Measurements from ENCODE around the gene TBC1D20. TPM values are rescaled to one million over a fixed set of nuclear protein-coding genes. Genes with fewer than 3 reads are reported as not detected.

Gene TBC1D20
- total and polyA plus RNA-seq, 2 experiments from 2014 or later, result 31.0 to 51.4 TPM

Small RNAs within 50 kb of the gene (small RNA-seq; reads per million reads assigned to genes)
- not detected for gene RF00019 (ENCODE audit: low read depth, low replicate concordance)

Other genes starting within 250 kb of the TBC1D20 start
- gene DEFB129, start 235.3 kb downstream of the TBC1D20 start, total RNA-seq (2014; rRNA removed; shearing (Covaris generic)), result not detected in 2 replicates
- not detected in 2 replicates for gene DEFB129, start 235.3 kb downstream of the TBC1D20 start, polyA plus RNA-seq (2016; fragmentation: Nextera tagmentation; extraction: Ambion mirVana)
- gene DEFB132, start 204.8 kb downstream of the TBC1D20 start, total RNA-seq (2014; rRNA removed; shearing (Covaris generic)), result not detected in 2 replicates
- gene DEFB132, start 204.8 kb downstream of the TBC1D20 start, polyA plus RNA-seq (2016; fragmentation: Nextera tagmentation; extraction: Ambion mirVana), result not detected in 2 replicates
- 0.32 TPM in 1 of 2 replicates, not detected in the other for gene C20orf96, start 171.8 kb downstream of the TBC1D20 start, total RNA-seq (2014; rRNA removed; shearing (Covaris generic))
- 4.0 and 4.5 TPM in 2 replicates for gene C20orf96, start 171.8 kb downstream of the TBC1D20 start, polyA plus RNA-seq (2016; fragmentation: Nextera tagmentation; extraction: Ambion mirVana)
- 13.8 and 14.8 TPM in 2 replicates for gene ZCCHC3, start 165.0 kb downstream of the TBC1D20 start, total RNA-seq (2014; rRNA removed; shearing (Covaris generic))
- gene ZCCHC3, start 165.0 kb downstream of the TBC1D20 start, polyA plus RNA-seq (2016; fragmentation: Nextera tagmentation; extraction: Ambion mirVana), result 4.1 and 5.3 TPM in 2 replicates
- gene SOX12, start 137.0 kb downstream of the TBC1D20 start, total RNA-seq (2014; rRNA removed; shearing (Covaris generic)), result 7.5 and 7.7 TPM in 2 replicates
- 2.0 and 2.1 TPM in 2 replicates for gene SOX12, start 137.0 kb downstream of the TBC1D20 start, polyA plus RNA-seq (2016; fragmentation: Nextera tagmentation; extraction: Ambion mirVana)
- 58.8 and 76.8 TPM in 2 replicates for gene NRSN2, start 115.4 kb downstream of the TBC1D20 start, total RNA-seq (2014; rRNA removed; shearing (Covaris generic))
- gene NRSN2, start 115.4 kb downstream of the TBC1D20 start, polyA plus RNA-seq (2016; fragmentation: Nextera tagmentation; extraction: Ambion mirVana), result 76.7 and 78.2 TPM in 2 replicates
- 88.5 and 99.2 TPM in 2 replicates for gene TRIB3, start 81.8 kb downstream of the TBC1D20 start, total RNA-seq (2014; rRNA removed; shearing (Covaris generic))
- 63.0 and 66.1 TPM in 2 replicates for gene TRIB3, start 81.8 kb downstream of the TBC1D20 start, polyA plus RNA-seq (2016; fragmentation: Nextera tagmentation; extraction: Ambion mirVana)
- gene RBCK1, start 54.2 kb downstream of the TBC1D20 start, total RNA-seq (2014; rRNA removed; shearing (Covaris generic)), result 104 and 129 TPM in 2 replicates
- gene RBCK1, start 54.2 kb downstream of the TBC1D20 start, polyA plus RNA-seq (2016; fragmentation: Nextera tagmentation; extraction: Ambion mirVana), result 72.3 and 79.9 TPM in 2 replicates
- 98.8 and 110 TPM in 2 replicates for gene CSNK2A1, start 81.3 kb upstream of the TBC1D20 start, total RNA-seq (2014; rRNA removed; shearing (Covaris generic))
- gene CSNK2A1, start 81.3 kb upstream of the TBC1D20 start, polyA plus RNA-seq (2016; fragmentation: Nextera tagmentation; extraction: Ambion mirVana), result 69.0 and 74.4 TPM in 2 replicates
- not detected in 2 replicates for gene TCF15, start 147.8 kb upstream of the TBC1D20 start, total RNA-seq (2014; rRNA removed; shearing (Covaris generic))
- gene TCF15, start 147.8 kb upstream of the TBC1D20 start, polyA plus RNA-seq (2016; fragmentation: Nextera tagmentation; extraction: Ambion mirVana), result not detected in 2 replicates
- 83.3 and 94.1 TPM in 2 replicates for gene SRXN1, start 190.7 kb upstream of the TBC1D20 start, total RNA-seq (2014; rRNA removed; shearing (Covaris generic))
- gene SRXN1, start 190.7 kb upstream of the TBC1D20 start, polyA plus RNA-seq (2016; fragmentation: Nextera tagmentation; extraction: Ambion mirVana), result 57.8 and 58.6 TPM in 2 replicates
- gene SCRT2, start 213.3 kb upstream of the TBC1D20 start, total RNA-seq (2014; rRNA removed; shearing (Covaris generic)), result not detected in 2 replicates
- gene SCRT2, start 213.3 kb upstream of the TBC1D20 start, polyA plus RNA-seq (2016; fragmentation: Nextera tagmentation; extraction: Ambion mirVana), result not detected in 2 replicates

All from GM23248 (cell line).